Measurements from ENCODE around the gene ZNF334.

DNA sequence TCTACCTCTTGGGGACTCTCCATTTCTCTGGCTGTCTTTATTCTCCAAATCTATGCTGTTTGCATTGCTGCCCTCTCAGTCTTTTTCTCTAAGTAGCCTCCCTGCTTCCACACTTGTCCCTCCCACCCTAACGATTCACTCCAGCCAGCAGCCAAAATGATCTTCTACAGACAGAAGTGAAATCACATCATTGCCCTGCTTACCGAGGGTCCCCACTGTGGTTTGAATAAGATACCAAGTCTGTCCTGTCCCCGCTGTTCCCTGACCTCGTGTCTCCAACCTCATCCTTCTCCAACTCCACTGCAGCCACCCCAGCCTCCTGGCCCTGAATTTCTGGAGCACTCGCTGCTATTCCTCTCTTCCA, 48.6 kb upstream of the ZNF334 start:
- TF ChIP-seq CTCF (IDR thresholded peaks at IDR 0.05) (no peak), POLR2A (IDR thresholded peaks at IDR 0.05) (no peak)

Data from vagina (tissue), 2 donors.